Measurements from ENCODE around the gene EXOC4. TPM values are rescaled to one million over a fixed set of nuclear protein-coding genes. Genes with fewer than 3 reads are reported as not detected.

The EXOC4 gene
- total RNA-seq, 4 donors from 2014 or later = 36.9 to 78.0 (median 52.2) TPM

DNA sequence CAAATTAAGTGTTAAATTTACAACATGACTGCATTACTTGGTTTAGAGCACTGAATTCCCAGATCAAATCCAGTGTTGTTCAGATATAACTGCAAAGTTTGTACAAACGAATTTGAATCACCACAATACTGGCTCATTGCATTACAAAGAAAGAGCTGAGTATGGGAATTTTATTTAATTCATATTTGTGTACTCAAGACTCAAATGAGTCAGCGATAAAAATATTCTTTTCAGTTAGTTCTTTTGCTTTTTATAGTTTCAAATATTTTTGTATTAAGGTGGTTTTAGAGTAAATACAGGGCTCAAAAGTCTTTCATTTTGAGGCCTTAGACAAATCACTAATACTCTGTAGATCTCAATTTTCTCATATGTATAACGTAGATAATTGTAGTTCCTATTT lies 805.6 kb downstream of the EXOC4 start:
- Histone ChIP-seq H3K4me3 (no peak overlapping the region), H3K9me3 (no peaks in the 10 kb centered on the region), H3K27ac (no peak overlapping the region), H3K27me3 (no peaks in the 10 kb centered on the region), H3K4me1 (no peaks in the 10 kb centered on the region), H3K36me3 (no peaks in the 10 kb centered on the region)
- TF ChIP-seq, protein P1, sequence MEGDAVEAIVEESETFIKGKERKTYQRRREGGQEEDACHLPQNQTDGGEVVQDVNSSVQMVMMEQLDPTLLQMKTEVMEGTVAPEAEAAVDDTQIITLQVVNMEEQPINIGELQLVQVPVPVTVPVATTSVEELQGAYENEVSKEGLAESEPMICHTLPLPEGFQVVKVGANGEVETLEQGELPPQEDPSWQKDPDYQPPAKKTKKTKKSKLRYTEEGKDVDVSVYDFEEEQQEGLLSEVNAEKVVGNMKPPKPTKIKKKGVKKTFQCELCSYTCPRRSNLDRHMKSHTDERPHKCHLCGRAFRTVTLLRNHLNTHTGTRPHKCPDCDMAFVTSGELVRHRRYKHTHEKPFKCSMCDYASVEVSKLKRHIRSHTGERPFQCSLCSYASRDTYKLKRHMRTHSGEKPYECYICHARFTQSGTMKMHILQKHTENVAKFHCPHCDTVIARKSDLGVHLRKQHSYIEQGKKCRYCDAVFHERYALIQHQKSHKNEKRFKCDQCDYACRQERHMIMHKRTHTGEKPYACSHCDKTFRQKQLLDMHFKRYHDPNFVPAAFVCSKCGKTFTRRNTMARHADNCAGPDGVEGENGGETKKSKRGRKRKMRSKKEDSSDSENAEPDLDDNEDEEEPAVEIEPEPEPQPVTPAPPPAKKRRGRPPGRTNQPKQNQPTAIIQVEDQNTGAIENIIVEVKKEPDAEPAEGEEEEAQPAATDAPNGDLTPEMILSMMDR (IDR thresholded peaks at IDR 0.05 in 4 of 5, conservative IDR thresholded peaks at IDR 0.05 in 1 of 5) = no peak
- no peak for TF ChIP-seq POLR2A (IDR thresholded peaks at IDR 0.05)
- in situ Hi-C loops (cut with MboI; ENCODE audit: low sequenced_read_pairs in 4 of 4) = no loop called here
- intact Hi-C loops (cut with DNase I; ENCODE audit: low total_unique reads) = no loop called here
- no peak for ATAC-seq
- DNase-seq = no peak

DNA sequence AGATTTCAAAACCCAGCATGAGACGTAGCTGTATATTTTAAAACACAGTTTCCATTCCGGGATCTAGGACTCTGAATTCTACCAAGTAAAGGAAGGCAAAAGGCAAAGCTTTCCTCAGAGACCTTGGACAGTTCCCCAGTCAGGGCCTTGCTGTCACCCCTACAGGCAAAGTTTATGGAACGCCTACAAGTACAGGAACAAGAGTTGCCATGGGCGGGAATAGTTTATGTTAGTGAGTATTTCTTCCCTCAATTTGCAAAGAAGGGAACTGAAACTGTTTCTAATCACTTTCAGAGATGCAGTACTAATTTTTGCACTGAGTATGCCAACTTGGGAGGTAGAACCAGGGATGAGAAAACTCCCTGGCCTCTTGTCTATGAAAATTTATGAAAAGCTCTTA lies 806.1 kb downstream of the EXOC4 start:
- in situ Hi-C loops (cut with MboI; ENCODE audit: low sequenced_read_pairs in 4 of 4) (no loop called here), intact Hi-C loops (cut with DNase I; ENCODE audit: low total_unique reads) (no loop called here)
- Histone ChIP-seq H3K27me3 (no peaks in the 10 kb centered on the region), H3K36me3 (no peaks in the 10 kb centered on the region), H3K4me3 (no peak overlapping the region), H3K27ac (no peak overlapping the region), H3K4me1 (no peaks in the 10 kb centered on the region), H3K9me3 (no peaks in the 10 kb centered on the region)
- ATAC-seq (no peak), DNase-seq (no peak)
- TF ChIP-seq POLR2A (IDR thresholded peaks at IDR 0.05) = no peak
- TF ChIP-seq, protein P1 (IDR thresholded peaks at IDR 0.05 in 4 of 5, conservative IDR thresholded peaks at IDR 0.05 in 1 of 5) = no peak

- Histone ChIP-seq H3K4me3 (no peak overlapping the region), H3K4me1 (no peaks in the 10 kb centered on the region), H3K27ac (no peak overlapping the region), H3K27me3 (no peaks in the 10 kb centered on the region), H3K9me3 (no peaks in the 10 kb centered on the region), H3K36me3 (no peaks in the 10 kb centered on the region)
- no peak for TF ChIP-seq POLR2A (IDR thresholded peaks at IDR 0.05)
- DNase-seq (no peak), ATAC-seq (no peak)
- in situ Hi-C loops (cut with MboI; ENCODE audit: low sequenced_read_pairs in 4 of 4) (no loop called here), intact Hi-C loops (cut with DNase I; ENCODE audit: low total_unique reads) (no loop called here)
These were observed 807.0 kb downstream of the EXOC4 start for GRCh38 chr7:134059921-134060320.

- Histone ChIP-seq H3K27ac (no peak overlapping the region), H3K36me3 (no peaks in the 10 kb centered on the region), H3K4me1 (no peaks in the 10 kb centered on the region), H3K4me3 (no peak overlapping the region), H3K27me3 (no peaks in the 10 kb centered on the region), H3K9me3 (no peaks in the 10 kb centered on the region)
- ATAC-seq (no peak), DNase-seq (no peak)
- in situ Hi-C loops (cut with MboI; ENCODE audit: low sequenced_read_pairs in 4 of 4) (no loop called here), intact Hi-C loops (cut with DNase I; ENCODE audit: low total_unique reads) (no loop called here)
- TF ChIP-seq, protein P1 (IDR thresholded peaks at IDR 0.05 in 4 of 5, conservative IDR thresholded peaks at IDR 0.05 in 1 of 5) = no peak
- TF ChIP-seq POLR2A (IDR thresholded peaks at IDR 0.05) = no peak
These were observed 808.0 kb downstream of the EXOC4 start for GRCh38 chr7:134060874-134061273.

DNA sequence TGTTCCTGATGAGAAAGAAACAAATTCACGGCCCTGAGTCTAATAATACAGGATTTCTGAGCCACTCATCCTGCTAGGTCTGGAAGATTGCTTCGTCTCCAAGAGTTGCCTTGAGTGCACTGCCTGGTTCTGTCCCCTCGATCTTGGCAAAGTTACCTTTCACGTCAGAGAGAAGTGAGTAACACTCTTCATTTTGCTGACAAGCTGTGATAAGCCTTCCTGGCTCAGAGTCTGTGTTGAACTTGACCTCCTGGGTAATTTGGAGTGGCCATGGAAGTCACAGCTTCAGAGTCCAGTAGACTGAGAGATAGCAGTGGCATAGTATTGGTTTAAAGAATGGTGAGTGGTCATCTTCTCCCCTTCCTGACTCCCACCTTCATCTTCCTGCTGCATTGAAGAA lies 809.6 kb downstream of the EXOC4 start:
- DNase-seq (no peak), ATAC-seq (no peak)
- Histone ChIP-seq H3K4me3 (no peak overlapping the region), H3K36me3 (no peaks in the 10 kb centered on the region), H3K27ac (no peak overlapping the region), H3K9me3 (no peaks in the 10 kb centered on the region), H3K27me3 (no peaks in the 10 kb centered on the region), H3K4me1 (no peaks in the 10 kb centered on the region)
- no peak for TF ChIP-seq POLR2A (IDR thresholded peaks at IDR 0.05)
- TF ChIP-seq, protein P1 (IDR thresholded peaks at IDR 0.05 in 4 of 5, conservative IDR thresholded peaks at IDR 0.05 in 1 of 5) = no peak
- in situ Hi-C loops (cut with MboI; ENCODE audit: low sequenced_read_pairs in 4 of 4) = no loop called here
- intact Hi-C loops (cut with DNase I; ENCODE audit: low total_unique reads) = no loop called here

Measured in gastrocnemius medialis (tissue), 4 donors.